HL-60 (cell line): ENCODE measurements around the gene KSR2.

Experiments
- CTCF ChIP-seq: IDR thresholded peaks from one replicate; pipeline ENCODE4 v1.5.1; 2011; ENCODE audit warnings: low read length, control low read depth, inconsistent platforms; ENCODE audit not compliant: insufficient read depth
- REST ChIP-seq: IDR thresholded peaks from 2 replicates; pipeline ENCODE4 v1.6.1; 2012; ENCODE audit warnings: low read depth; ENCODE audit not compliant: insufficient replicate concordance

GRCh38 chr12:117563706-117564105, 405.1 kb downstream of the KSR2 start:
- TF ChIP-seq CTCF (no peak), REST (no peak)
